Stomach (tissue), 9 donors: ENCODE measurements around the gene IL4R. TPM values are rescaled to one million over a fixed set of nuclear protein-coding genes. Genes with fewer than 3 reads are reported as not detected.

Experiments
- DNase-seq, 2 donors: peaks; one replicate each; pipeline versions ENCODE4 v3.0.0 to v3.0.0-alpha.2; 2013 to 2019
- H3K27ac ChIP-seq, 5 donors: fragments of 200-600 bp in 4 of 5; sonication (generic) in 4 of 5; one replicate each; pipeline ENCODE4 v1.5.1; 2013 to 2019; ENCODE audit warnings: mild to moderate bottlenecking in 1 of 5, moderate library complexity in 1 of 5
- H3K27me3 ChIP-seq, 3 donors: fragments of 200-600 bp; sonication (generic); one replicate each; pipeline ENCODE4 v1.5.1; 2017 to 2019; ENCODE audit warnings: mixed run types in 1 of 3
- H3K36me3 ChIP-seq, 4 donors: fragments of 200-600 bp; sonication (generic); 1 replicate in 3 of 4; 2 replicates in 1 of 4; pipeline ENCODE4 v1.5.1; 2016 to 2019
- H3K4me1 ChIP-seq, 4 donors: fragments of 200-600 bp; sonication (generic); one replicate each; pipeline ENCODE4 v1.5.1; 2016 to 2019
- H3K4me3 ChIP-seq, 4 donors: fragments of 200-600 bp; sonication (generic) in 3 of 4; one replicate each; pipeline ENCODE4 v1.5.1; 2016 to 2019; ENCODE audit warnings: mild to moderate bottlenecking in 1 of 4
- H3K9me3 ChIP-seq, 4 donors: fragments of 200-600 bp; sonication (generic); one replicate each; pipeline ENCODE4 v1.5.1; 2016 to 2019
- CTCF ChIP-seq, 7 experiments: fragments of 450-650 bp in 4 of 7; fragments of 200-600 bp in 3 of 7; sonication (generic) in 3 of 7; IDR thresholded peaks; one replicate each; pipeline ENCODE4 v1.5.1; 2016 to 2019; ENCODE audit warnings: antibody characterized with exemption in 7 of 7, control low read depth in 2 of 7, mild to moderate bottlenecking in 1 of 7
- EP300 ChIP-seq: sonication (generic); formaldehyde crosslinking; IDR thresholded peaks from one replicate; pipeline ENCODE4 v1.6.1; 2017; ENCODE audit warnings: antibody characterized with exemption
- POLR2A ChIP-seq, 4 donors: fragments of 450-650 bp; IDR thresholded peaks; one replicate each; pipeline ENCODE4 v1.6.1; 2016; ENCODE audit warnings: antibody characterized with exemption in 4 of 4, control low read depth in 2 of 4, mild to moderate bottlenecking in 1 of 4, moderate library complexity in 1 of 4
- POLR2AphosphoS5 ChIP-seq, 3 donors: sonication (generic); formaldehyde crosslinking; IDR thresholded peaks; one replicate each; pipeline ENCODE4 v1.6.1; 2016; ENCODE audit warnings: antibody characterized with exemption in 3 of 3
- WGBS, 5 donors: extraction: QIAGEN DNeasy Blood & Tissue Kit in 3 of 5; methylation state at CpG; one replicate each; pipeline versions ENCODE4 v1.1.5 to v1.1.7; 2013 to 2018; 5-methylcytosine and 5-hydroxymethylcytosine counted together
- intact Hi-C: fragments of 100-400 bp; cut with DNase I; formaldehyde crosslinking; loops from one replicate; pipeline ENCODE4 v1.15.1; 2023; ENCODE audit warnings: low total_unique reads
- polyA plus RNA-seq, 3 donors: library from polyadenylated mRNA; stranded (reverse); fragments of 200-250 nt; gene quantifications; one replicate each; pipeline ENCODE4 v1.2.3, GENCODE V29; 2013
- total RNA-seq, 5 donors: library from RNA; depleted of rRNA; stranded (reverse); fragments of >200 nt; gene quantifications; one replicate each; pipeline versions ENCODE4 v1.1.0 to v1.2.3, GENCODE V29; 2014 to 2016
- donor health status: healthy with polysubstance abuse.
- donor health status: Bipolar disorder and iron deficiency.
- donor health status: healthy.

Gene IL4R
- total and polyA plus RNA-seq, 8 donors: 17.4 to 120 (median 52.4) TPM

- intact Hi-C loops: no loop called here
- TF ChIP-seq EP300 (no peak), POLR2A (IDR thresholded peaks at IDR 0.05) (no peak), POLR2AphosphoS5 (IDR thresholded peaks at IDR 0.05) (no peak), CTCF (IDR thresholded peaks at IDR 0.05) (no peak)
- peaks cover 93 to 100% (median 100%) of the 10 kb centered on the region in 4 donors for H3K36me3 ChIP-seq
- H3K4me1 ChIP-seq: peaks cover 0 to 22% (median 6%) of the 10 kb centered on the region in 4 donors
- no peak overlapping the region for H3K4me3 ChIP-seq
- no peaks in the 10 kb centered on the region for H3K9me3 ChIP-seq
- DNase-seq: no peak
- H3K27ac ChIP-seq: no peak overlapping the region
- no peaks in the 10 kb centered on the region for H3K27me3 ChIP-seq
- 87 to 92% (median 89%) methylated on average over 10 to 15 of the region's 15 CpGs for WGBS, 5 donors
Observed at GRCh38 chr16:27344721-27345120, 30.9 kb downstream of the IL4R start.

GRCh38 chr16:27345201-27345600, 31.4 kb downstream of the IL4R start:
- H3K4me1 ChIP-seq: peaks cover 0 to 19% (median 4%) of the 10 kb centered on the region in 4 donors
- peaks cover 90 to 100% (median 100%) of the 10 kb centered on the region in 4 donors for H3K36me3 ChIP-seq
- no peak for DNase-seq
- TF ChIP-seq POLR2AphosphoS5 (IDR thresholded peaks at IDR 0.05) (no peak), EP300 (no peak)
- no peaks in the 10 kb centered on the region for H3K9me3 ChIP-seq
- intact Hi-C loops: no loop called here
- H3K4me3 ChIP-seq: no peak overlapping the region
- no peaks in the 10 kb centered on the region for H3K27me3 ChIP-seq
- no peak overlapping the region for H3K27ac ChIP-seq
- 88 to 97% (median 92%) methylated on average over 8 of the region's 8 CpGs for WGBS, 5 donors

DNA sequence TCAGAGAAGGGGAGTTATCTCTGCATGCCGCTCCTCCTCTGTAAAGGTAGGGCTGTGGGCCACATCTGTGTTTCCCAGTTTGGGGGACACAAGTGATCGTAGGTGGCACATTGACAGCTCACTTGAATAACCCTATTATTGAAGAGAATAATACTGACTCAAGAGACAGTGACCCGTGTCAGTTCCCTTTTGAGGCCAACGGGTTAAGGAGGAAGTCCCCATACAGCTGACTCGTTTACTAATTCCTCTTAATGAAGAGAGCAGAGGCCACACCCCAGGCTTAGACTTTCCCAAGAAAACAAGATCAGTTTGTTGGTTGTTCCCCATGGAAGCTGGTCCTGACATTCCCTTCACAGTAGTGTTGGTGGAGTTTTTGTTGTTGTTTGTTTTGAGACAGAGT, 33.0 kb downstream of the IL4R start:
- intact Hi-C loops: no loop called here
- H3K4me1 ChIP-seq: peaks cover 0 to 10% (median 3%) of the 10 kb centered on the region in 4 donors

DNA sequence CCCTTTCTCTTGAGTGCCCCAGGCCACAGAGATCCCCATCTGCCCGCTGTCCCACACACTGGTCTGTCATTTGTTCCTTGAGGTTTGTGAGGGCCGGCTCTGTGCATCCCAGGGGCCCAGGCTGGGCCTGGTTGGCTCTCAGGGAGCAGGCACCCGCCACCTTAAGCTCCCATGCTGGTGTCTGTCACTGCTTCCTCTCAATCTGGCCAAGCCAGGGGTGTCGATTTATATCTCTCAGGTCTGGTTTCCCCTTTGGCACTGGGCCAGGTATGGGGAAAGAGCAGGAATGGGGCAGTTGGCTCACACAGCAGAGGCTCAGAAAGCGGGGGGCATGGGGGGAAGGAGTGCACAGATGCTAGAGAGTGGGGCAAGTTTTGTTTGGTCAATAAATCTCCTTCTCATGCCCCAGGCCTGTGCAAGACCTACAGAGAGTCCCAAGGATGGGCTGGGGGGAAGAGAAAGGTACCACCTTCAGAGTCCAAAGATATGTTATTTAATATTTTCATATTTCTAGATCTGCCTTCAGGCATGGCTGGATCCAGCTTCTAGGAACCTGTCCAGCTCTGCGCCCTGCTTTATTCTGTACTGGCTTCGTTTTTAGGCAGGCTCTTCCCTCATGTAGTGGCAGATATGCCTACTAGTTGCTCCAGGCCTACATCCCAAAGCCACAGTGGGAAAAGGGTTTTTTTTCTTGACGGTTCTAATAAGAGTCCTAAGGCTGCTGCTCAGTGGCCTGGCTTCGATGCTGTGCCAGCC, 34.3 kb downstream of the IL4R start:
- H3K9me3 ChIP-seq: no peaks in the 10 kb centered on the region
- H3K27ac ChIP-seq: peak overlapping the region in 3 of 5 donors; percentile 7 to 36 (median 27)
- H3K27me3 ChIP-seq: no peaks in the 10 kb centered on the region
- H3K36me3 ChIP-seq: peaks cover 85 to 100% (median 100%) of the 10 kb centered on the region in 4 donors
- intact Hi-C loops: no loop called here
- no peak overlapping the region for H3K4me3 ChIP-seq
- TF ChIP-seq POLR2A (IDR thresholded peaks at IDR 0.05) (no peak), CTCF (IDR thresholded peaks at IDR 0.05) (no peak), EP300 (no peak), POLR2AphosphoS5 (IDR thresholded peaks at IDR 0.05) (no peak)
- whole genome bisulfite sequencing, 5 donors: 74 to 84% (median 78%) methylated on average over 9 of the region's 9 CpGs
- peaks cover 0 to 10% (median 3%) of the 10 kb centered on the region in 4 donors for H3K4me1 ChIP-seq
- no peak for DNase-seq

More for the DNA sequence above, 33.0 kb downstream of the IL4R start:
- no peaks in the 10 kb centered on the region for H3K9me3 ChIP-seq
- peaks cover 84 to 100% (median 100%) of the 10 kb centered on the region in 4 donors for H3K36me3 ChIP-seq
- H3K27me3 ChIP-seq: no peaks in the 10 kb centered on the region
- WGBS, 5 donors: 63 to 81% (median 64%) methylated on average over 4 to 5 of the region's 5 CpGs
- H3K4me3 ChIP-seq: no peak overlapping the region
- H3K27ac ChIP-seq: peak overlapping the region in 3 of 5 donors; percentile 27 to 36 (median 28)
- TF ChIP-seq EP300 (no peak), POLR2AphosphoS5 (IDR thresholded peaks at IDR 0.05) (no peak), POLR2A (IDR thresholded peaks at IDR 0.05) (no peak), CTCF (IDR thresholded peaks at IDR 0.05) (no peak)
- no peak for DNase-seq

- intact Hi-C loops: no loop called here
Observed at GRCh38 chr16:27349276-27349675, 35.5 kb downstream of the IL4R start.

More at GRCh38 chr16:27349276-27349675, 35.5 kb downstream of the IL4R start:
- H3K27me3 ChIP-seq: no peaks in the 10 kb centered on the region
- 93 to 98% (median 97%) methylated on average over 3 of the region's 3 CpGs for WGBS, 5 donors
- H3K27ac ChIP-seq: no peak overlapping the region
- peaks cover 0 to 10% (median 3%) of the 10 kb centered on the region in 4 donors for H3K4me1 ChIP-seq
- peaks cover 87 to 100% (median 100%) of the 10 kb centered on the region in 4 donors for H3K36me3 ChIP-seq
- no peak for TF ChIP-seq CTCF (IDR thresholded peaks at IDR 0.05)
- no peak for DNase-seq
- H3K9me3 ChIP-seq: no peaks in the 10 kb centered on the region
- H3K4me3 ChIP-seq: no peak overlapping the region
